ENCODE data around the gene PHLDB3. TPM values are rescaled to one million over a fixed set of nuclear protein-coding genes. Genes with fewer than 3 reads are reported as not detected.

The PHLDB3 gene
- total and polyA plus RNA-seq, 2 of the 13 experiments (the other 11 are each of a cell fraction or from before 2014, with no cell fraction given), result 11.3 to 14.5 TPM

GRCh38 chr19:43499042-43499441 lies 5.5 kb downstream of the PHLDB3 start (continued):
- TF ChIP-seq HNF1A (IDR thresholded peaks at IDR 0.05; ENCODE audit: low read depth) (no peak), HNF1A (CRISPR knock-in tag; IDR thresholded peaks at IDR 0.05; ENCODE audit: borderline replicate concordance) (no peak), ZNF18 (CRISPR knock-in tag; IDR thresholded peaks at IDR 0.05; ENCODE audit: insufficient replicate concordance) (no peak), ZBTB43 (CRISPR knock-in tag; conservative IDR thresholded peaks at IDR 0.05) (no peak), ZNF784 (CRISPR knock-in tag; IDR thresholded peaks at IDR 0.05; ENCODE audit: borderline replicate concordance) (no peak), HDAC2 (CRISPR knock-in tag; IDR thresholded peaks at IDR 0.05) (peak; percentile 70; the same call in 1 of the 2 replicates), ARID5B (CRISPR knock-in tag; IDR thresholded peaks at IDR 0.05) (peak; percentile 75), ATF7-NPFF (CRISPR knock-in tag; IDR thresholded peaks at IDR 0.05; ENCODE audit: low read depth) (no peak), ESRRA (CRISPR knock-in tag; IDR thresholded peaks at IDR 0.05; ENCODE audit: low read depth) (peak; percentile 92)
